H1 (cell line): ENCODE measurements around the gene OLFML2A.

Experiments
- SRF ChIP-seq: IDR thresholded peaks from 2 replicates; pipeline ENCODE4 v1.6.1; 2011; ENCODE audit warnings: mild to moderate bottlenecking, low read depth, low read length, moderate library complexity
- TF ChIP-seq, protein P1 (sequence below), 3 experiments: IDR thresholded peaks; 1 replicate in 2 of 3; 2 replicates in 1 of 3; pipeline versions ENCODE4 v1.5.1 to v1.6.1; 2011; ENCODE audit warnings: low read length in 3 of 3, mild to moderate bottlenecking in 3 of 3, inconsistent platforms in 2 of 3, low read depth in 1 of 3, moderate library complexity in 1 of 3; ENCODE audit not compliant: insufficient read depth in 1 of 3; ENCODE audit errors: control extremely low read depth in 1 of 3

DNA sequence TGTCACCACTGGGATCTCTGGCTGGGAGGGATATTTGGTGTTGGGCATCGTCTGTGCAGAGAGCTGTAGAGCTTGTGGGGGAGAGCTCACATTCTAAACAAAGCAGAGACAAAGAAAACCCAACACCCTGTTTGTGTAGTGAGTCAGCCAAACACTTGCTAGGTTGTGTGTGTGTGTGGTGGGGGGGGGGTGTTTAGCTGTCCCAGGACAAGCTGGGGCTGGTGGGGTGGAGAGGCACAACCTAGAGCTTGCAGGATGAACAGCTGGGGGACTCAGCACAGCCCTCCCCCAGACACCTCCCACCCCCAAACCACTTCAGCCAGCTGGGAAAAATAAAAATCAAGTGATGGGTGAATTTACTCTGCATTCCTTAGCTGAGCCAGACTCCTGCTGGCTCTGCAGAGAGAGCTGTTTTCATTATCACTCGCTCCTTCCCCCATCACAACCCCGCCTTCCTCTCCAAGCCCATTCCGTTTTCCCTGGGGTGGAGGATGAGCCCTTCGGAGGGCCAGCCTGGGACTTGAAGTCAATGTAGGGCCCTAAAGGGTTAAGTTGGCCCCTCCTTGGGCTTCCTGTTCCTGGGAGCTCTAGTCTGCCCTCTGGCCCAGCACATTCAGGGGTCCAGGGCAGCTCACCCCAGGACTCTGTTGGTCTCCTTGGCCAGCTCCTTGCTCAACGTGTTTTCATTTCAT is 2.6 kb downstream of the OLFML2A start:
- TF ChIP-seq SRF: no peak
- TF ChIP-seq, protein P1, sequence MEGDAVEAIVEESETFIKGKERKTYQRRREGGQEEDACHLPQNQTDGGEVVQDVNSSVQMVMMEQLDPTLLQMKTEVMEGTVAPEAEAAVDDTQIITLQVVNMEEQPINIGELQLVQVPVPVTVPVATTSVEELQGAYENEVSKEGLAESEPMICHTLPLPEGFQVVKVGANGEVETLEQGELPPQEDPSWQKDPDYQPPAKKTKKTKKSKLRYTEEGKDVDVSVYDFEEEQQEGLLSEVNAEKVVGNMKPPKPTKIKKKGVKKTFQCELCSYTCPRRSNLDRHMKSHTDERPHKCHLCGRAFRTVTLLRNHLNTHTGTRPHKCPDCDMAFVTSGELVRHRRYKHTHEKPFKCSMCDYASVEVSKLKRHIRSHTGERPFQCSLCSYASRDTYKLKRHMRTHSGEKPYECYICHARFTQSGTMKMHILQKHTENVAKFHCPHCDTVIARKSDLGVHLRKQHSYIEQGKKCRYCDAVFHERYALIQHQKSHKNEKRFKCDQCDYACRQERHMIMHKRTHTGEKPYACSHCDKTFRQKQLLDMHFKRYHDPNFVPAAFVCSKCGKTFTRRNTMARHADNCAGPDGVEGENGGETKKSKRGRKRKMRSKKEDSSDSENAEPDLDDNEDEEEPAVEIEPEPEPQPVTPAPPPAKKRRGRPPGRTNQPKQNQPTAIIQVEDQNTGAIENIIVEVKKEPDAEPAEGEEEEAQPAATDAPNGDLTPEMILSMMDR (IDR thresholded peaks at IDR 0.05; ENCODE audit: control extremely low read depth in 1 of 3, insufficient read depth in 1 of 3, low read depth in 1 of 3, low read length in 3 of 3): no peak
